Measurements from ENCODE around the gene GLB1L2. TPM values are rescaled to one million over a fixed set of nuclear protein-coding genes. Genes with fewer than 3 reads are reported as not detected.

Gene GLB1L2
- total RNA-seq, 1 donor from 2014 or later: 11.6 TPM

DNA sequence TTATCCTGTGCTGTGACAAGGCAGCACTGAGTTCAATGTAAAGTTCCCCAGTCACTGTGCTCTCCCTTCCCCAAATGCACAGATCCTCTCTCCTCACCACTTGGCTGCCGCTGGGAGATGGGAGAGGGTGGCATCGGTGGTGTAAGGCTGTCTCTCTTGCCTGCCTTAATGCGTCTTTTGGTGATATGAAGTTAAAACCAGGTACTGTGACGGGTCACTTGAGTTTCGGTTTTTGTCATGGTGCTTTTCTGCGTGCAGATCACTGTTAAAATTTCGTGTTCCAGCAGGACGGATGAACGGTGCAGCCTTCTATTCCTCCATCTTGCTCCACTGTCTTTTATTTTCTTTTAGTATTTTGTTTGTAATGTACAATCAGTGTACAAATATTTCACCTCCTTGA lies 18.6 kb downstream of the GLB1L2 start:
- DNase-seq (ENCODE audit: extremely low spot score, unreplicated experiment): no peak
- TF ChIP-seq, protein P1, sequence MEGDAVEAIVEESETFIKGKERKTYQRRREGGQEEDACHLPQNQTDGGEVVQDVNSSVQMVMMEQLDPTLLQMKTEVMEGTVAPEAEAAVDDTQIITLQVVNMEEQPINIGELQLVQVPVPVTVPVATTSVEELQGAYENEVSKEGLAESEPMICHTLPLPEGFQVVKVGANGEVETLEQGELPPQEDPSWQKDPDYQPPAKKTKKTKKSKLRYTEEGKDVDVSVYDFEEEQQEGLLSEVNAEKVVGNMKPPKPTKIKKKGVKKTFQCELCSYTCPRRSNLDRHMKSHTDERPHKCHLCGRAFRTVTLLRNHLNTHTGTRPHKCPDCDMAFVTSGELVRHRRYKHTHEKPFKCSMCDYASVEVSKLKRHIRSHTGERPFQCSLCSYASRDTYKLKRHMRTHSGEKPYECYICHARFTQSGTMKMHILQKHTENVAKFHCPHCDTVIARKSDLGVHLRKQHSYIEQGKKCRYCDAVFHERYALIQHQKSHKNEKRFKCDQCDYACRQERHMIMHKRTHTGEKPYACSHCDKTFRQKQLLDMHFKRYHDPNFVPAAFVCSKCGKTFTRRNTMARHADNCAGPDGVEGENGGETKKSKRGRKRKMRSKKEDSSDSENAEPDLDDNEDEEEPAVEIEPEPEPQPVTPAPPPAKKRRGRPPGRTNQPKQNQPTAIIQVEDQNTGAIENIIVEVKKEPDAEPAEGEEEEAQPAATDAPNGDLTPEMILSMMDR (conservative IDR thresholded peaks at IDR 0.05): no peak
- no peaks in the 10 kb centered on the region for H3K27me3 Mint-ChIP-seq
- no peaks in the 10 kb centered on the region for H3K9me3 Mint-ChIP-seq
- H3K4me1 Mint-ChIP-seq (ENCODE audit: unreplicated experiment): no peaks in the 10 kb centered on the region
- H3K4me3 Mint-ChIP-seq: no peak overlapping the region
- H3K36me3 Mint-ChIP-seq: peaks cover 4% of the 10 kb centered on the region
- no peak overlapping the region for H3K27ac Mint-ChIP-seq

DNA sequence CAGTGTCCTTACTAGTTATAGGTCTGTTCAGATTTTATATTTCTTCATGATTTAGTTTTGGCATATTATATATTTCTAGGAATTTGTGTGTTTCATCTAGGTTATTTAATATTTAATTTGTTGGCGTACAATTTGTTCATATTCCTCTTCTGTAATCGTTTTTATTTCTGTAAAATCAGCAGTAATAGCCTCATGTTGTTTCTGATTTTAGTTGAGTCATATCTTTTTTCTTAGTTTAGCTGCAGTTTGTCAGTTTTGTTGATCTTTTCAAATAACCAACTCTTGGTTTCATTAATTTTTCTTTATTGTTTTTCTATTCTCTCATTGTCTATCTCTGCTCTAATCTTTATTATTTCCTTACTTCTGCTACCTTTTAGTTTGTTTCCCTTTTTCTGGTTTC lies 20.3 kb downstream of the GLB1L2 start:
- no peak overlapping the region for H3K4me3 Mint-ChIP-seq
- H3K27ac Mint-ChIP-seq: no peak overlapping the region
- DNase-seq (ENCODE audit: extremely low spot score, unreplicated experiment): no peak
- H3K4me1 Mint-ChIP-seq (ENCODE audit: unreplicated experiment): no peaks in the 10 kb centered on the region
- peaks cover 4% of the 10 kb centered on the region for H3K36me3 Mint-ChIP-seq
- TF ChIP-seq, protein P1 (conservative IDR thresholded peaks at IDR 0.05): no peak
- H3K9me3 Mint-ChIP-seq: no peaks in the 10 kb centered on the region
- H3K27me3 Mint-ChIP-seq: no peaks in the 10 kb centered on the region

DNA sequence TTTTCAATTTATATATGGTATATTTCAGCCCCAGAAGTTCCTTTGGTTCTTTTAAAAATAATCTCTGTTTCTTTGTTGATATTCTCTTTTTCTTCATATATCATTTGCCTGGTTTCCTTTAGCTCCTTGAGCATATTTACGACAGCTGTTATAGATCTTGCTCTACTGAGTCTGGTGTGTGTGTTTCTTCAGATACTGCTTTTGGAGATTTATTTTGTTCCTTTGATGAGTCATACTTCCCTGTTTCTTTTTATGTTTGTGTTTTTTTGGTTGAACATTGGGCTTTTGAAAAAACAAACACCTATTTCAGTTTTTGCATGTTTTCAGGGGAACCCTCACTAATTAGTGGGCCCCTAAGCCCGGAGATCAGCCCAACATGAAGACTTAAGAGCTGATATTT lies 23.3 kb downstream of the GLB1L2 start:
- Mint-ChIP-seq H3K27ac (no peak overlapping the region), H3K4me3 (no peak overlapping the region), H3K36me3 (peaks cover 4% of the 10 kb centered on the region), H3K27me3 (peaks cover 4% of the 10 kb centered on the region), H3K9me3 (no peaks in the 10 kb centered on the region), H3K4me1 (ENCODE audit: unreplicated experiment) (no peaks in the 10 kb centered on the region)
- no peak for DNase-seq (ENCODE audit: extremely low spot score, unreplicated experiment)
- TF ChIP-seq, protein P1 (conservative IDR thresholded peaks at IDR 0.05): no peak

DNA sequence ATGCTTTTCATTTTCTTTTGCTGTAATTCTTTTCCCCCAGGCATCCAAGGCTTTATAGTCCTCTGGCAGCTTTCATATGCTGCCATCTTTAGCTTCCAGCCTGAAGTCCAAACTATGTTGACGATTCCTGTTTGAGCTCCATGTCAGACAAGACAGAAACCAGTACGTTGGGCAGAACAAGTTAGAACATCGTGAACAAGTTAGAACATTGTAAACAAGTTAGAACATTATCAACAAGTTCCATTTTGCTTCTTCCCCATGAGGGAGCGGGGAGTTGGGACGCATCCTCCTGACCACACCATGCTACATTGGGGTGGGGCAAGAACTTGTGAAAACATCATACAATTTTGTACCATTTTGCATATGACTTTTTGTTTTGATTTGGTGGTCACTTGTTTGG lies 23.9 kb downstream of the GLB1L2 start:
- Mint-ChIP-seq H3K4me1 (ENCODE audit: unreplicated experiment) (no peaks in the 10 kb centered on the region), H3K36me3 (peaks cover 4% of the 10 kb centered on the region), H3K9me3 (no peaks in the 10 kb centered on the region), H3K27me3 (peaks cover 5% of the 10 kb centered on the region), H3K4me3 (no peak overlapping the region), H3K27ac (no peak overlapping the region)
- DNase-seq (ENCODE audit: extremely low spot score, unreplicated experiment): no peak
- TF ChIP-seq, protein P1 (conservative IDR thresholded peaks at IDR 0.05): no peak

DNA sequence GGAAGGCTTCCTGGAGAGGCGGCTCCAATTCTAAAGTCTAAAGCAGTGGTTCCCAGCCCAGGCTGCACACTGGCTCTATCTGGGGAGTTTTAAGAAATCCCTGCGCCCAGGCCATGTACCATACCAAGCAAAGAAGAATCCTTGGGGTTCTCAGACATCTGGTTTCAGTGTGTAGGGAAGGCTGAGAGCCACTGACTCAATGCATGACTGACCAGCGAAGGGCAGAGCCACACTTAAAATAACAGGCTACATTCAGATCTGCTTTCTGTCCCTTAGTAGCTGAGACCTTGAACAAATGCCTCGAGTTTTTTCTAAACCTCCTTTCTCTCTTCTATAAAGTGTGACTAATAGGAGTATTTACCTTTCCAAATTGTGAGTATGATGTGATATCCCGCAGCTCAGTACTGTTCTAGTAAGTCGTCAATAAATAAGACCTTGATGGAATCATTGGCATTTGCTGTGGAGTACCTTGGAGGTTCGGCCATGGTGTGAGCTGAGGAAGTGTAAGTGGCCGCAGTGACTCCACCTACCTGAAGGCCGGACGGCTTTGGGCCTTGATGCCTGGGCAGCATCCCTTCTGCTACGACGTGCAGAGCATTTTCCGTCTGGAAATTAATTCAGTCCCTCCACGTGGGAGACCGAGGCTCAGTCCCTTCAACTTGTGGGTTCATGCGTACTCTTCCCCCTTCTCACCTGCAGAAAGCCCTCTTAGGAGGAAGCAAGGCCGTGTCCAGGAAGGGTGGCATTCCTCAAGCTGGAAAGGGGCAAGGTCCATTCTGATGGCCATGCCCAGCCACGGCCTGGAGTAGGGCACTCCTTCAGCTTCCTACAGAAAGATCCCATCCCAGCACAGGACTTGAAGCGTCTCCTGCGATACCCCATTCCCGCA lies 25.1 kb downstream of the GLB1L2 start:
- TF ChIP-seq, protein P1 (conservative IDR thresholded peaks at IDR 0.05): no peak
- H3K4me1 Mint-ChIP-seq (ENCODE audit: unreplicated experiment): no peaks in the 10 kb centered on the region
- H3K4me3 Mint-ChIP-seq: no peak overlapping the region

More for the DNA sequence above, 25.1 kb downstream of the GLB1L2 start:
- Mint-ChIP-seq H3K27ac (no peak overlapping the region), H3K27me3 (peaks cover 5% of the 10 kb centered on the region), H3K9me3 (no peaks in the 10 kb centered on the region), H3K36me3 (peaks cover 4% of the 10 kb centered on the region)
- no peak for DNase-seq (ENCODE audit: extremely low spot score, unreplicated experiment)
